ENCODE results near the gene RAD18.

DNA sequence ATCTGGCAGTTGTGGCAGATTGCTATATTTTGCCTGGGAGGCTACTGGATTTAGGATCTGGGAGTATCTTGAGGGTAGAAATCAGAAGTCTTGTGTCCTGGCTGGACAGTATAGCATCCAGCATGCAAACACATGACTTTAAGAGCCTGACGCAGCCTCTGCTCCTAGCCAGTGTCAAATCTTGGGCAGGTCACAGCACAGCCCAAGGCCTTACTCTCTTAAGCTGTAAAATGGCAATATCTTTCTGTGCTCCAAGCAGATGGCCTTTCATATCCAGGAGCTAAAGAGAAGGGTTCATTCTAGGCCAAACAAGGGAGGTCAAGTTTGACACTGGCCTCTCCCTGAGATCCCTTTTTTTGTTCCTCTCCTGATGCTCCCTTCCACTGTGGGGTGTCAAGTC, 19.8 kb upstream of the RAD18 start:
- TF ChIP-seq POLR2AphosphoS5 (IDR thresholded peaks at IDR 0.05) (no peak), EP300 (IDR thresholded peaks at IDR 0.05) (no peak), POLR2A (IDR thresholded peaks at IDR 0.05) (no peak)
- TF ChIP-seq, protein P1, sequence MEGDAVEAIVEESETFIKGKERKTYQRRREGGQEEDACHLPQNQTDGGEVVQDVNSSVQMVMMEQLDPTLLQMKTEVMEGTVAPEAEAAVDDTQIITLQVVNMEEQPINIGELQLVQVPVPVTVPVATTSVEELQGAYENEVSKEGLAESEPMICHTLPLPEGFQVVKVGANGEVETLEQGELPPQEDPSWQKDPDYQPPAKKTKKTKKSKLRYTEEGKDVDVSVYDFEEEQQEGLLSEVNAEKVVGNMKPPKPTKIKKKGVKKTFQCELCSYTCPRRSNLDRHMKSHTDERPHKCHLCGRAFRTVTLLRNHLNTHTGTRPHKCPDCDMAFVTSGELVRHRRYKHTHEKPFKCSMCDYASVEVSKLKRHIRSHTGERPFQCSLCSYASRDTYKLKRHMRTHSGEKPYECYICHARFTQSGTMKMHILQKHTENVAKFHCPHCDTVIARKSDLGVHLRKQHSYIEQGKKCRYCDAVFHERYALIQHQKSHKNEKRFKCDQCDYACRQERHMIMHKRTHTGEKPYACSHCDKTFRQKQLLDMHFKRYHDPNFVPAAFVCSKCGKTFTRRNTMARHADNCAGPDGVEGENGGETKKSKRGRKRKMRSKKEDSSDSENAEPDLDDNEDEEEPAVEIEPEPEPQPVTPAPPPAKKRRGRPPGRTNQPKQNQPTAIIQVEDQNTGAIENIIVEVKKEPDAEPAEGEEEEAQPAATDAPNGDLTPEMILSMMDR (IDR thresholded peaks at IDR 0.05) = no peak
